HG02870 (cell line): ENCODE data around the gene TNFRSF14.

Experiments used
- ATAC-seq: cut with Tn5 transposase; IDR thresholded peaks from one replicate; pipeline ENCODE4 v1.9.1; 2021; ENCODE audit warnings: mild to moderate bottlenecking, moderate library complexity; ENCODE audit not compliant: unreplicated experiment

The TNFRSF14 gene

DNA sequence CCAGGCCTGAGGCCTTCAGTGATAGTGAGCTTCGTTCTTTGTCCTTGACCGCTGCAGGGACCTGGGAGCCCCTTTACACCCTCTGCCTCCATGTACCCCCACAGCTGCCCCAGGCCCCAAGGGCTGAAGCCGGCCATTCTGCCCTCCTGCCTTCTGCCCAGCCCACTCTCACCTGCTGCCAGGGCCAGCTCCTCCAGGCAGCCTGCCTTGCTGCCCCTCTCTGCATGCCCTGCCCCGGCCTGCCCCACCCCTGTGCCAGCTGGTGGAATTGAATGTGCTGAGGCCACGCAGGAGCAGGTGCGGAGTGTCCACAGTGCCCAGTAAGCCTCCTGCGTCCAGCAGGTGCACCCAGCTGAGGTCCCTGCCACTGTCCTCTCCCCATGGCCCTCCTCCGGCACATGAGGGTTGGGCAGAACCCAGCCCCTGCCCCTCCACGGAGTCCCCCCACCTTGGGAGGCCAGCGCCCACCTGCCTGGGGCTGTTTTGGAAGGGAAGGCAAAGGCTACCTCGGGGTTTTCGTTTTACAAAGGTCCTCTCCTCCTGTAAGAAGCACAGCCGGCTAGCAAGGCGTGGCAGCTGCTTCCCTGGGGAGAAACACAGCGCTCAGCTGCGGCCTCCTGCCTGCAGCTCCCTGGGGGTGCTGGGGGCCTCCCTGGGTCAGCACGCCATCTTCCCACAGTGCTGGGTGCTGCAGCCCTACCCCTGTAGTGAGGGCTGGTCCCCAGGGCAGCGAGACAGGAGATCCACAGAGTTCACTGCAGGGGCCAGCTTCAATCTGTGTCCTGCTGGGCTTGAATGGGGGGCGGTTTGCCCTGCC lies 55.7 kb downstream of the TNFRSF14 start:
- ATAC-seq, result no peak

DNA sequence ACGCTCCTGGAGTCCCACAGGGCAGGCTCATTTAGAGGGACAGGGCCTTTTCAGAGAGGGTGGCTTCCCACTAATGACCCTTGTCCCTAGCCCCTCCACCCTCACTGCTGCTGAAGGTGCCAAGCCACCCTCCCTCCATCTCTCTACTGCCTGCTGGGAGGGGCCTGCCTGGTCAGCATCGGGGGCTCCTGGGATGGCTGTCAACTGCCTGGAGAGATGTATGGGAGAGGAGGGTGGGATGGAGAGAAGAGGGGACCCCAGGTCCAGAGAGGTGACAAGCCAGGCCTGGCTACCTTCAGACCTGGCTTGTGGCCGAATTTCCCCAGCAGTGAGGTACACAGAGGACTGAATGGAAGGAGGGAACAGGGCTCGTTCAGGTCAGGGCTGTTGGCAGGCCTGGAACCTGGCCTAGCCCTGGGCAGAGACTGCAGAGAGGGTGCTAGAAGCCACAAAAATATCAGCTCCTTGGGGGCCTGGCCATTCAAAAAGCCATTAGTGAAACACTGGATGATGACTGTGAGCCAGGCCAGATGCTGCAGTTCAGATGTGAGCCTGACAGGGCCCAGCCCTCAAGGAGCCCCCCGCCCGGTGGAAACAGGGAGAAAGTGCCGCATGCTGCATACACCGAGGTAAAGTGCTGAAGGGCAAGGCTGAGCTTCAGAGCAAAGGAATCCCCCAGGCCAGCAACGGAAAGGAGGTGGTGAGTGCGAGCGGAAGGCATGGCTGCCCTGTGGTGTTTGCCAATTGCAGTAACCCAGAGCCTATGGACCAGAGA lies 56.6 kb downstream of the TNFRSF14 start:
- no peak for ATAC-seq
